ENCODE data around the gene SLC1A7.
A peak's percentile ranks its signal among the peaks of the same experiment; 100 is the strongest.

Gene SLC1A7

DNA sequence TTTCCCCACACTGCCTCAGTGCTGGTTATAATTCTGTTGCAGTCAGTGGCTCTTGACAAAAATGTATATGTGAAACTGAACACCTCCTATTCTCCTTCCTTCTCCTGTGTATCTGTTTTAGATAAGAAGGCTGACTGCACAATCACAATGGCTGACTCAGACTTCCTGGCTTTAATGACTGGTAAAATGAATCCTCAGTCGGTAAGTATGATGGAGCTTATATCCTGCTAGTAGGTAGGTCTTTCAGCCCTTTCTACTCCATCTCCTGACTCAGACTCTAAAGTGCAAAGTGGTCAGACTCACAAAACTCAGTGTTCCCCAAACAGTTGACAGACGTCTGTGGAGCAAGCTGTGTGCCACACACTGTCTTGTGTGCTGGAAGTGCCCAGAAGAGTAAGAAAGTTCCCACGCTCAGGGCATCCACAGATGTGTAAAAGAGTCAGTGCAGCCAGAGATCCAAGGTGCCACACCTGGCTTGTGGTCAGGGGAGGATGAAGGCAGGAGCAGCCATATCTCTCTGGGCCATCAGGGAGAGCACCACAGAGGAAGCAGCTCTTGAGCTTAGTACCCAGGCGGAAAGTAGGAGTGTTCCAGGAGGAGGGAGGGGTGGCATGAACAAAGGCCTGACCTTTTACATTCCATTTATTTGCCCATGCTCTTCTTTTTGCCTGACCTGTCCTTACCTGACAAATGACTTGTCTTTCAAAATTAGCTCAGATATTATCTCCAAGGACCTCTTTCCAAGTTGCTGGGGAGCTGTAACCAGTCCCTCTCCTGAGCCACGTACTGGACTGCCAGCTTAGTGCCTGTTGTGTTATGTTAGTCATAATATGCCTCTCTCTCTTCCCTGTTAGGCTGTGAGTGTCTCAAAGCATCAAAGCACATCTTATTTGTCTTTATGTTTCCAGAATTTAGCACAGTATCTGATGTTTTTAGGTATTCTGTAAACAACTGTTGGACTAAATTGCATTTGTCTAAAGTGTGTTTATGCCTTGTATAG lies 94.4 kb downstream of the SLC1A7 start:
- TF ChIP-seq CREB1 (IDR thresholded peaks at IDR 0.05; ENCODE audit: low read depth): no peak
- TF ChIP-seq, protein P1, sequence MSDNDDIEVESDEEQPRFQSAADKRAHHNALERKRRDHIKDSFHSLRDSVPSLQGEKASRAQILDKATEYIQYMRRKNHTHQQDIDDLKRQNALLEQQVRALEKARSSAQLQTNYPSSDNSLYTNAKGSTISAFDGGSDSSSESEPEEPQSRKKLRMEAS (IDR thresholded peaks at IDR 0.05): peak; percentile 53; the same call in 1 of the 2 replicates
- peak; percentile 25 for TF ChIP-seq RAD21 (IDR thresholded peaks at IDR 0.05; ENCODE audit: low read depth)
- TF ChIP-seq ZBTB7A (IDR thresholded peaks at IDR 0.05; ENCODE audit: low read depth): no peak
- peak; percentile 68; the same call in 1 of the 2 replicates for TF ChIP-seq YY1 (IDR thresholded peaks at IDR 0.05; ENCODE audit: low read depth)
- TF ChIP-seq, protein P2, sequence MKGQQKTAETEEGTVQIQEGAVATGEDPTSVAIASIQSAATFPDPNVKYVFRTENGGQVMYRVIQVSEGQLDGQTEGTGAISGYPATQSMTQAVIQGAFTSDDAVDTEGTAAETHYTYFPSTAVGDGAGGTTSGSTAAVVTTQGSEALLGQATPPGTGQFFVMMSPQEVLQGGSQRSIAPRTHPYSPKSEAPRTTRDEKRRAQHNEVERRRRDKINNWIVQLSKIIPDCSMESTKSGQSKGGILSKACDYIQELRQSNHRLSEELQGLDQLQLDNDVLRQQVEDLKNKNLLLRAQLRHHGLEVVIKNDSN (IDR thresholded peaks at IDR 0.05): peak; percentile 20; the same call in 1 of the 2 replicates
- TF ChIP-seq EP300 (IDR thresholded peaks at IDR 0.05; ENCODE audit: borderline replicate concordance): peak; percentile 93
- TF ChIP-seq TCF12 (IDR thresholded peaks at IDR 0.05; ENCODE audit: low read depth): peak; percentile 94
- peak; percentile 35; the same call in 1 of the 2 replicates for TF ChIP-seq CEBPB (IDR thresholded peaks at IDR 0.05)
- TF ChIP-seq FOXM1 (IDR thresholded peaks at IDR 0.05; ENCODE audit: borderline replicate concordance, low read depth): peak; percentile 81
- TF ChIP-seq, protein P3, sequence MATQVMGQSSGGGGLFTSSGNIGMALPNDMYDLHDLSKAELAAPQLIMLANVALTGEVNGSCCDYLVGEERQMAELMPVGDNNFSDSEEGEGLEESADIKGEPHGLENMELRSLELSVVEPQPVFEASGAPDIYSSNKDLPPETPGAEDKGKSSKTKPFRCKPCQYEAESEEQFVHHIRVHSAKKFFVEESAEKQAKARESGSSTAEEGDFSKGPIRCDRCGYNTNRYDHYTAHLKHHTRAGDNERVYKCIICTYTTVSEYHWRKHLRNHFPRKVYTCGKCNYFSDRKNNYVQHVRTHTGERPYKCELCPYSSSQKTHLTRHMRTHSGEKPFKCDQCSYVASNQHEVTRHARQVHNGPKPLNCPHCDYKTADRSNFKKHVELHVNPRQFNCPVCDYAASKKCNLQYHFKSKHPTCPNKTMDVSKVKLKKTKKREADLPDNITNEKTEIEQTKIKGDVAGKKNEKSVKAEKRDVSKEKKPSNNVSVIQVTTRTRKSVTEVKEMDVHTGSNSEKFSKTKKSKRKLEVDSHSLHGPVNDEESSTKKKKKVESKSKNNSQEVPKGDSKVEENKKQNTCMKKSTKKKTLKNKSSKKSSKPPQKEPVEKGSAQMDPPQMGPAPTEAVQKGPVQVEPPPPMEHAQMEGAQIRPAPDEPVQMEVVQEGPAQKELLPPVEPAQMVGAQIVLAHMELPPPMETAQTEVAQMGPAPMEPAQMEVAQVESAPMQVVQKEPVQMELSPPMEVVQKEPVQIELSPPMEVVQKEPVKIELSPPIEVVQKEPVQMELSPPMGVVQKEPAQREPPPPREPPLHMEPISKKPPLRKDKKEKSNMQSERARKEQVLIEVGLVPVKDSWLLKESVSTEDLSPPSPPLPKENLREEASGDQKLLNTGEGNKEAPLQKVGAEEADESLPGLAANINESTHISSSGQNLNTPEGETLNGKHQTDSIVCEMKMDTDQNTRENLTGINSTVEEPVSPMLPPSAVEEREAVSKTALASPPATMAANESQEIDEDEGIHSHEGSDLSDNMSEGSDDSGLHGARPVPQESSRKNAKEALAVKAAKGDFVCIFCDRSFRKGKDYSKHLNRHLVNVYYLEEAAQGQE (IDR thresholded peaks at IDR 0.05; ENCODE audit: low read depth): no peak
- peak; percentile 88 for TF ChIP-seq NFIC (IDR thresholded peaks at IDR 0.05)
- no peak for TF ChIP-seq TAF1 (IDR thresholded peaks at IDR 0.05; ENCODE audit: low read depth)
- no peak for TF ChIP-seq EGR1 (IDR thresholded peaks at IDR 0.05)
- peak; percentile 78 for TF ChIP-seq TEAD4 (IDR thresholded peaks at IDR 0.05)

DNA sequence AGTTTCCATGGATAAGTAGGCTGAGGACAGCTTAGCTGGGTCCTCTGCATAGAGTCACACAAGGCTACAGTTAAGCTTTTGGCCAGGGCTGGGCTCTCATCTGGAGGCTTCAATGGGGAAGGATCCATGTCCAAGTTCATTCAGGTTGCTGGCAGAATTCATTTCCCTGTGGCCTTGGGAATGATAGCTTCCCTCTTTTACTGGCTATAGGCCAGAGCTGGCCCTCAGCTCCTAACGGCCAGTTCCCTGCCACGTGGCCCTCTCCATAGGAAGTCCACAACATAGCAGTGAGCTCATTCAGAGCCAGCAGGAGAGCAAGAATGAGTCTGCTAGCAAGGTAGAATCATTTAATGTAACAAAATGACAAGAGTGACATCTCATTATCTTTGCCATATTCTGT lies 95.5 kb downstream of the SLC1A7 start:
- peak; percentile 76 for TF ChIP-seq TCF12 (IDR thresholded peaks at IDR 0.05; ENCODE audit: low read depth)
- no peak for TF ChIP-seq CEBPB (IDR thresholded peaks at IDR 0.05)
- TF ChIP-seq, protein P3 (IDR thresholded peaks at IDR 0.05; ENCODE audit: low read depth): no peak
- TF ChIP-seq, protein P1 (IDR thresholded peaks at IDR 0.05): peak; percentile 94
- TF ChIP-seq NFIC (IDR thresholded peaks at IDR 0.05): peak; percentile 95
- TF ChIP-seq ZBTB7A (IDR thresholded peaks at IDR 0.05; ENCODE audit: low read depth): no peak
- TF ChIP-seq FOXM1 (IDR thresholded peaks at IDR 0.05; ENCODE audit: borderline replicate concordance, low read depth): no peak
- peak; percentile 67 for TF ChIP-seq TEAD4 (IDR thresholded peaks at IDR 0.05)
- TF ChIP-seq EGR1 (IDR thresholded peaks at IDR 0.05): no peak
- TF ChIP-seq, protein P2 (IDR thresholded peaks at IDR 0.05): peak; percentile 90
- TF ChIP-seq RAD21 (IDR thresholded peaks at IDR 0.05; ENCODE audit: low read depth): no peak; the same call in 1 of the 2 replicates
- no peak for TF ChIP-seq CREB1 (IDR thresholded peaks at IDR 0.05; ENCODE audit: low read depth)
- TF ChIP-seq YY1 (IDR thresholded peaks at IDR 0.05; ENCODE audit: low read depth): no peak
- peak; percentile 75; the same call in 1 of the 2 replicates for TF ChIP-seq EP300 (IDR thresholded peaks at IDR 0.05; ENCODE audit: borderline replicate concordance)
- TF ChIP-seq TAF1 (IDR thresholded peaks at IDR 0.05; ENCODE audit: low read depth): no peak

DNA sequence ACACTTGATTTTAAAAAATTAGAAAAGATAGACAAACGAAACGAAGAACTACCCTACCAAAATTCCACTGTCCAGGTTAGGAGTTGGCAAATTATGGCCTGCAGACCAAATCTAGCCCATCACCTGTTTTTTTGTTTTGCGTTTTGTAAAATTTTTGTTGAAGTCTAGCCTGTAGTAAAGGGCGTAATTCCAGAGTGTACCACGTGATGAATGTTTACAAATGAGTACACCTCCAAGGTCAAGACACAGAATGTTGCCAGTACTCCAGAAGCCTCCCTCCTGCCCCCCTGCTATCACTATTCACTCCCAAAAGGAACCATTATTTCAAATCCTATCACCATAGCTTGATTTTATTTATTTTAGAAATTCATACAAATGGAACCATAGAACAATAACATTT lies 97.5 kb downstream of the SLC1A7 start:
- TF ChIP-seq, protein P3 (IDR thresholded peaks at IDR 0.05; ENCODE audit: low read depth): no peak
- TF ChIP-seq NFIC (IDR thresholded peaks at IDR 0.05) (no peak), CREB1 (IDR thresholded peaks at IDR 0.05; ENCODE audit: low read depth) (no peak), TCF12 (IDR thresholded peaks at IDR 0.05; ENCODE audit: low read depth) (no peak), FOXM1 (IDR thresholded peaks at IDR 0.05; ENCODE audit: borderline replicate concordance, low read depth) (no peak), TEAD4 (IDR thresholded peaks at IDR 0.05) (no peak), YY1 (IDR thresholded peaks at IDR 0.05; ENCODE audit: low read depth) (no peak)
- TF ChIP-seq, protein P1 (IDR thresholded peaks at IDR 0.05): no peak

Measured in Ishikawa (cell line).